IMR-90 (cell line): ENCODE measurements around the gene C15orf39. TPM values are rescaled to one million over a fixed set of nuclear protein-coding genes. Genes with fewer than 3 reads are reported as not detected.

Experiments used
- ATAC-seq: fragments of 200-7000 bp; cut with Tn5 transposase; 2 replicates; pipeline ENCODE4 v1.9.1; 2020; ENCODE audit warnings: low read depth, mild to moderate bottlenecking, moderate library complexity
- BruUV-seq: library from RNA; stranded (reverse); fragments of 400-500 nt; replicated peaks from 2 replicates; lab custom pipeline; 2021; lab: Mats Ljungman, UMichigan
- CTCF ChIA-PET: fragments of 300-600 bp; formaldehyde crosslinking; extraction: SDS; loops from one replicate; lab custom pipeline; 2021; ENCODE audit warnings: antibody characterized with exemption; lab: Yijun Ruan, JAX
- POLR2A ChIA-PET: fragments of 300-600 bp; sonication (Branson Sonifier 250); formaldehyde crosslinking; loops from one replicate; lab custom pipeline; 2022; ENCODE audit warnings: antibody characterized with exemption; ENCODE audit not compliant: unreplicated experiment; lab: Charles Lee
- DNase-seq: peaks from one replicate; pipeline ENCODE4 v3.0.0; 2013
- H2AFZ ChIP-seq: replicated peaks from 2 replicates; pipeline ENCODE3; 2013; ENCODE audit warnings: low read length, mild to moderate bottlenecking; ENCODE audit not compliant: poor library complexity
- H2AK5ac ChIP-seq: 2 replicates; pipeline ENCODE4 v1.6.1; 2013; ENCODE audit warnings: low read depth, low read length, inconsistent platforms
- H2AK9ac ChIP-seq: replicated peaks from 2 replicates; pipeline ENCODE3; 2013; ENCODE audit warnings: mild to moderate bottlenecking, low read depth, low read length, moderate library complexity; ENCODE audit not compliant: poor library complexity
- H2BK120ac ChIP-seq: 2 replicates; pipeline ENCODE4 v1.6.1; 2013; ENCODE audit warnings: low read depth, low read length, inconsistent platforms
- H2BK15ac ChIP-seq: 3 replicates; pipeline ENCODE4 v1.6.1; 2013; ENCODE audit warnings: low read depth, low read length, inconsistent platforms
- H2BK20ac ChIP-seq: 2 replicates; pipeline ENCODE4 v1.6.1; 2013; ENCODE audit warnings: low read depth, mild to moderate bottlenecking, inconsistent platforms, low read length, moderate library complexity
- H2BK5ac ChIP-seq: 2 replicates; pipeline ENCODE4 v1.6.1; 2013; ENCODE audit warnings: mild to moderate bottlenecking, low read depth, low read length, inconsistent platforms; ENCODE audit not compliant: poor library complexity, severe bottlenecking
- H3K14ac ChIP-seq: replicated peaks from 2 replicates; pipeline ENCODE4 v1.6.1; 2013; ENCODE audit warnings: low read depth, low read length, inconsistent platforms
- H3K18ac ChIP-seq: 2 replicates; pipeline ENCODE4 v1.6.1; 2013; ENCODE audit warnings: low read depth, low read length, control low read depth
- H3K23ac ChIP-seq: 2 replicates; pipeline ENCODE4 v1.6.1; 2013; ENCODE audit warnings: low read depth, low read length, inconsistent platforms
- H3K27ac ChIP-seq: 2 replicates; pipeline ENCODE4 v1.5.1; 2013; ENCODE audit warnings: mild to moderate bottlenecking, control low read depth, low read length; ENCODE audit not compliant: insufficient read depth
- H3K27me3 ChIP-seq: 2 replicates; pipeline ENCODE4 v1.6.1; 2013; ENCODE audit warnings: low read length; ENCODE audit not compliant: control insufficient read depth, insufficient read depth
- H3K36me3 ChIP-seq: 2 replicates; pipeline ENCODE4 v1.6.1; 2013; ENCODE audit warnings: low read length, mixed read lengths; ENCODE audit not compliant: control insufficient read depth, insufficient read depth
- H3K4ac ChIP-seq: 2 replicates; pipeline ENCODE4 v1.6.1; 2013; ENCODE audit warnings: low read depth, low read length, inconsistent platforms
- H3K4me1 ChIP-seq: 2 replicates; pipeline ENCODE4 v1.6.1; 2013; ENCODE audit warnings: low read length, mixed read lengths; ENCODE audit not compliant: control insufficient read depth, insufficient read depth
- H3K4me2 ChIP-seq: 2 replicates; pipeline ENCODE4 v1.6.1; 2013; ENCODE audit warnings: low read depth, mild to moderate bottlenecking, control low read depth, low read length, moderate library complexity
- H3K4me3 ChIP-seq: 2 replicates; pipeline ENCODE4 v1.5.1; 2013; ENCODE audit warnings: low read depth, mild to moderate bottlenecking, control low read depth, low read length, moderate library complexity; ENCODE audit not compliant: insufficient read depth
- H3K56ac ChIP-seq: 2 replicates; pipeline ENCODE4 v1.6.1; 2013; ENCODE audit warnings: low read length, inconsistent platforms; ENCODE audit not compliant: insufficient read depth; ENCODE audit errors: extremely low read depth
- H3K79me1 ChIP-seq, 2 experiments: 2 replicates each; pipeline ENCODE4 v1.6.1; 2013; ENCODE audit warnings: low read length in 2 of 2, inconsistent platforms in 1 of 2, low read depth in 1 of 2
- H3K9ac ChIP-seq: 2 replicates; pipeline ENCODE4 v1.6.1; 2013; ENCODE audit warnings: low read depth, low read length, control low read depth
- H3K9me1 ChIP-seq: 2 replicates; pipeline ENCODE4 v1.6.1; 2013; ENCODE audit warnings: low read length, inconsistent platforms; ENCODE audit not compliant: insufficient read depth
- H3K9me3 ChIP-seq: 2 replicates; pipeline ENCODE4 v1.6.1; 2013; ENCODE audit warnings: low read length; ENCODE audit not compliant: control insufficient read depth, insufficient read depth
- H4K20me1 ChIP-seq: 2 replicates; pipeline ENCODE4 v1.6.1; 2013; ENCODE audit warnings: low read length, inconsistent platforms; ENCODE audit not compliant: insufficient read depth
- H4K5ac ChIP-seq: 2 replicates; pipeline ENCODE4 v1.6.1; 2013; ENCODE audit warnings: mild to moderate bottlenecking, low read depth, low read length, control low read depth
- H4K8ac ChIP-seq, 2 experiments: 2 replicates each; pipeline ENCODE4 v1.6.1; 2013; ENCODE audit warnings: low read depth in 2 of 2, low read length in 2 of 2, control low read depth in 1 of 2, inconsistent platforms in 1 of 2
- H4K91ac ChIP-seq: 2 replicates; pipeline ENCODE4 v1.6.1; 2013; ENCODE audit warnings: low read depth, low read length, inconsistent platforms; ENCODE audit not compliant: insufficient read depth
- BHLHE40 ChIP-seq: fragments of 150-350 bp; IDR thresholded peaks from 2 replicates; pipeline ENCODE4 v1.6.1; 2016; ENCODE audit warnings: mild to moderate bottlenecking, low read depth, low read length
- CEBPB ChIP-seq: IDR thresholded peaks from 2 replicates; pipeline ENCODE4 v1.6.1; 2012; ENCODE audit warnings: low read depth, low read length, improper control_type of control experiment
- CHD1 ChIP-seq: IDR thresholded peaks from 2 replicates; pipeline ENCODE4 v1.6.1; 2012; ENCODE audit warnings: low read depth, low read length, improper control_type of control experiment
- FOS ChIP-seq: fragments of 150-350 bp; IDR thresholded peaks from 2 replicates; pipeline ENCODE4 v1.6.1; 2016; ENCODE audit warnings: low read depth, low read length
- MAZ ChIP-seq: IDR thresholded peaks from 2 replicates; pipeline ENCODE4 v1.6.1; 2012; ENCODE audit warnings: low read depth, mild to moderate bottlenecking, low read length, improper control_type of control experiment, moderate library complexity, borderline replicate concordance
- MXI1 ChIP-seq: IDR thresholded peaks from 2 replicates; pipeline ENCODE4 v1.6.1; 2012; ENCODE audit warnings: low read depth, mild to moderate bottlenecking, low read length, moderate library complexity, borderline replicate concordance
- RCOR1 ChIP-seq: IDR thresholded peaks from 2 replicates; pipeline ENCODE4 v1.6.1; 2012; ENCODE audit warnings: mild to moderate bottlenecking, low read length, improper control_type of control experiment; ENCODE audit not compliant: insufficient replicate concordance
- SMC3 ChIP-seq: fragments of 150-350 bp; IDR thresholded peaks from 2 replicates; pipeline ENCODE4 v1.6.1; 2016; ENCODE audit warnings: low read depth, mild to moderate bottlenecking, antibody characterized with exemption, low read length, moderate library complexity
- WGBS, 2 experiments: methylation state at CpG; one replicate each; pipeline versions ENCODE4 v1.1.5 to v1.1.7; 2013; ENCODE audit warnings: missing lambda C conversion rate in 2 of 2; ENCODE audit not compliant: insufficient read length in 1 of 2; ENCODE audit errors: extremely low coverage in 2 of 2; 5-methylcytosine and 5-hydroxymethylcytosine counted together
- dilution Hi-C: fragments of 300-500 bp; cut with HindIII; formaldehyde crosslinking; loops from one replicate; pipeline ENCODE4 v1.14.3; 2018; ENCODE audit warnings: low sequenced_read_pairs; ENCODE audit not compliant: unreplicated experiment
- in situ Hi-C: fragments of 300-500 bp; cut with MboI; formaldehyde crosslinking; loops from 3 replicates; pipeline ENCODE4 v1.14.3; 2019; ENCODE audit warnings: low sequenced_read_pairs, inconsistent platforms, mixed read lengths
- intact Hi-C: fragments of 100-400 bp; cut with micrococcal nuclease; formaldehyde crosslinking; loops from 2 replicates; pipeline ENCODE4 v1.10.0; 2022
- polyA plus RNA-seq, 3 experiments: library from polyadenylated mRNA; depleted of rRNA; stranded (reverse); fragments of >200 nt; gene quantifications; 2 replicates each; pipeline ENCODE4 v1.2.3, GENCODE V29; 2012; ENCODE audit warnings: low replicate concordance in 1 of 3
- total RNA-seq: library from RNA; depleted of rRNA; stranded (reverse); fragments of >200 nt; gene quantifications from 2 replicates; pipeline ENCODE4 v1.2.3, GENCODE V29; 2012
- TF ChIP-seq, protein P1 (sequence below): conservative IDR thresholded peaks from 2 replicates; pipeline ENCODE4 v1.5.1; 2012; ENCODE audit warnings: mild to moderate bottlenecking, low read depth, low read length, improper control_type of control experiment

The C15orf39 gene
- total and polyA plus RNA-seq, 2 of the 4 experiments (the other 2 are of a cell fraction), result 1.3 to 5.7 TPM

DNA sequence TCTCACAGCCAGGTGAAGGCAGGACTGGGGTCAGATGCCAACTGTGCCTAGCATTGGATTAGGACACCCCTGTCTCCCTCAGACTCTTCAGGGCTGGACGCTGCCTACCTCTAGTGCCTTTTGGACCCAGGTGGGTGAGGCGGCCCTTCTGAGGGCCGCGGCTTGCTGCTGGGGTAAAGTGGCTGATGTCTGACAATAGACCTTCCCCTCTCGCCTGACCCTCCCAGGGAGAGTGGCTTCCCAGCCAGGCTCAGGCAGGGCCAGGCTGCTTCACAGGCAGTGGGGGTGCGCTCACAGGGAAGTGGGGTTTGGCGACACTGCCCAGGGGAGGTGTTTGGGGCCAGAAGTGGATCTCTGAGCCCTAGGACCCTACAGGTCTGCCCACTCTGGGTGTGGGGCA lies 43.3 kb upstream of the C15orf39 start:
- ATAC-seq, result no peak
- H2BK5ac ChIP-seq, result no peak overlapping the region
- no peaks in the 10 kb centered on the region for H3K4me1 ChIP-seq
- H4K8ac ChIP-seq, result no peak overlapping the region
- H2BK20ac ChIP-seq, result no peak overlapping the region
- H3K56ac ChIP-seq, result no peak overlapping the region
- WGBS, 2 experiments, result 85% methylated on average over 2 of the region's 7 CpGs; no CpG with 5 or more reads in 1 of the 2 experiments
- no peaks in the 10 kb centered on the region for H3K36me3 ChIP-seq
- no peak overlapping the region for H3K4me2 ChIP-seq
- no peak overlapping the region for H4K91ac ChIP-seq
- H2BK120ac ChIP-seq, result no peak overlapping the region
- CTCF ChIA-PET, result no interaction called here
- H3K79me1 ChIP-seq, result no peaks in the 10 kb centered on the region
- H3K9me3 ChIP-seq, result no peaks in the 10 kb centered on the region
- in situ Hi-C loops, result no loop called here
- POLR2A ChIA-PET, result no interaction called here
- H3K4me3 ChIP-seq, result no peak overlapping the region
- no peak overlapping the region for H2AK9ac ChIP-seq
- BruUV-seq, result no TSS peak
- H2AK5ac ChIP-seq, result no peak overlapping the region
- H2AFZ ChIP-seq, result no peak overlapping the region
- peaks cover 14% of the 10 kb centered on the region for H3K27me3 ChIP-seq
- H2BK15ac ChIP-seq, result no peak overlapping the region
- no peaks in the 10 kb centered on the region for H3K9me1 ChIP-seq
- TF ChIP-seq RCOR1 (no peak), MAZ (no peak), SMC3 (no peak), MXI1 (no peak), CEBPB (no peak), CHD1 (no peak), BHLHE40 (no peak), FOS (no peak)
- TF ChIP-seq, protein P1, sequence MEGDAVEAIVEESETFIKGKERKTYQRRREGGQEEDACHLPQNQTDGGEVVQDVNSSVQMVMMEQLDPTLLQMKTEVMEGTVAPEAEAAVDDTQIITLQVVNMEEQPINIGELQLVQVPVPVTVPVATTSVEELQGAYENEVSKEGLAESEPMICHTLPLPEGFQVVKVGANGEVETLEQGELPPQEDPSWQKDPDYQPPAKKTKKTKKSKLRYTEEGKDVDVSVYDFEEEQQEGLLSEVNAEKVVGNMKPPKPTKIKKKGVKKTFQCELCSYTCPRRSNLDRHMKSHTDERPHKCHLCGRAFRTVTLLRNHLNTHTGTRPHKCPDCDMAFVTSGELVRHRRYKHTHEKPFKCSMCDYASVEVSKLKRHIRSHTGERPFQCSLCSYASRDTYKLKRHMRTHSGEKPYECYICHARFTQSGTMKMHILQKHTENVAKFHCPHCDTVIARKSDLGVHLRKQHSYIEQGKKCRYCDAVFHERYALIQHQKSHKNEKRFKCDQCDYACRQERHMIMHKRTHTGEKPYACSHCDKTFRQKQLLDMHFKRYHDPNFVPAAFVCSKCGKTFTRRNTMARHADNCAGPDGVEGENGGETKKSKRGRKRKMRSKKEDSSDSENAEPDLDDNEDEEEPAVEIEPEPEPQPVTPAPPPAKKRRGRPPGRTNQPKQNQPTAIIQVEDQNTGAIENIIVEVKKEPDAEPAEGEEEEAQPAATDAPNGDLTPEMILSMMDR, result no peak
- no peak overlapping the region for H4K5ac ChIP-seq
- no peak overlapping the region for H3K23ac ChIP-seq
- H3K18ac ChIP-seq, result no peak overlapping the region
- H4K20me1 ChIP-seq, result no peaks in the 10 kb centered on the region
- H3K27ac ChIP-seq, result no peak overlapping the region
- dilution Hi-C loops, result no loop called here
- H3K4ac ChIP-seq, result no peak overlapping the region
- intact Hi-C loops, result no loop called here
- no peak overlapping the region for H3K14ac ChIP-seq
- no peak for DNase-seq
- H3K9ac ChIP-seq, result no peak overlapping the region
